Left lobe of liver (tissue), 2 donors: ENCODE data around the gene CDC25A. TPM values are rescaled to one million over a fixed set of nuclear protein-coding genes. Genes with fewer than 3 reads are reported as not detected.

Experiments used
- ATAC-seq: fragments of 200-7000 bp; cut with Tn5 transposase; one replicate; pipeline ENCODE4 v1.9.1; 2020; ENCODE audit warnings: mild to moderate bottlenecking, moderate library complexity
- DNase-seq: peaks from one replicate; pipeline ENCODE4 v3.0.0-alpha.2; 2020; ENCODE audit warnings: low spot score
- total RNA-seq: library from RNA; stranded (reverse); gene quantifications from one replicate; pipeline ENCODE4 v1.2.1, GENCODE V29; 2021
- donor health status: DM: no; HTN: no; CAD: no; lungs with moderate emphysema.
- donor health status: DM: no; HTN: yes; CAD: no.

The CDC25A gene
- total RNA-seq, 1 donor from 2014 or later, result 0.58 TPM

DNA sequence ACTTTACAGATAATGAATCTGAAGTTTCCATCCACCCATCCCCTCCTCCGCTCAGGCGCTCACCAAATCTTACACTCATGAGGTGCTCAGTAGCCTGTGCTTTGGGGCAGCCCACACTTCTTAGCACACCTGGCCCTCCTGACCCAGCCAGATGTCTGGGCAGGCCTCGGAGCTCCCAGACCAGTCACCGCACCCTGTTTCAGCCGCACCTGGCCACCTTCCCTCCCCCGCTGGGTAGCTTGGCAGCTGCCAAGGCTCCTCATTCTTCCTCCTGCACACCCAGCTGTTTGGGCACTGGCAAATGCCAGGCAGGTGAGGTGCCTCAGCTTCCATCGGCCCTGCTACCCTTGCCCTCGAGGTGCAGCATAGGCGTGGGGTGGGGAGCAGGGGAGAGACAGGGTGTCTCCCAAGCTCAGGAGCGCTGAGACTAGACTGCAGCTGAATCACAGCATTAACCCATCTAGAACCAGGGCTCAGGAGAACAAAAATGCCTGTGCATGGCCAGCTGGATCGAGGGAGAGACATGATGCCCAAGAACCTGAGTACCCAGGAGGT lies 45.8 kb downstream of the CDC25A start:
- ATAC-seq (no peak), DNase-seq (no peak)

DNA sequence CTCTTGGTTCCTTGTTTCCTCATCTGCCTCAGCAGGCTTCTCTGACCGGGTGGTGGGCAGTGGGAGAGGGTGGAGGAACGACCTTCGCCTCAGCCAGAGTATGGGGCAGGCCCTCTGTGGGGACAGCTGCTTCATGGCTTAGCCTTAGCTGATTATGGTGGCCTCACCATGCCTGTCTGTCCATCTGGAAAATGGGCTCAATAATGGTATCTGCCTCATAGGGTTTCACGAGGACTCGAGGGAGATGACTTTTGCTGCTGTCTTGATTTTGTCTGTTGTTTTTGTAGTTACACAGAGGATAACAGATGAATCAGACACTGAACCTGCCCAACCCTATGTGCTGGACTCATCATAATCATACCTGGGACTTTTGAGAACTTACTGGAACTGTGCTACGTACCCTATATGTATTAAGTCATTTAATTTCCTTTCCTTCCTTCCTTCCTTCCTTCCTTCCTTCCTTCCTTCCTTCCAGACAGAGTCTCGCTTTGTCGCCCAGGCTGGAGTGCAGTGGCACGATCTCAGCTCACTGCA lies 46.5 kb downstream of the CDC25A start:
- ATAC-seq (no peak), DNase-seq (no peak)

- ATAC-seq (no peak), DNase-seq (no peak)
Measured at GRCh38 chr3:48140936-48141603, 47.1 kb downstream of the CDC25A start.

DNA sequence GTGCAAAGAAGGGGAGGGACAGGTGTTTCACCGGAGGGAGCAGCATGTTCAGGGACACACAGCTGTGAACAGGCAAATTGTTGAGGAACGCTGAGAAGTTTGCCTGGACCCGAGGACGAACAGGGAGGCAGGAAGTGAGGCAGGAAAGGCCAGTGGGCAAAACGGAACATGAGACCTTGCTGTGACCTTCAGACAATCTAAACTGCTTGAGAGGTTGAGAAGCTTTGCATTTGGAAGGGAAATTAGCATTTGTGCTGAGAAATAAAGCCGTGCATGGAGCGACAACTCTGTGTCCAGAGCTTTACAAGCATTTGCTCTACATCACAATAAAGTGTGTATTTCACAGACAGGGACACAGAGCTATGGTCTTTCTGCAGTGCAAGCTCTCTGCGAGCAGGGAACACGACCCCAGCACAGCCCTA lies 47.9 kb downstream of the CDC25A start:
- peak; percentile 27 for ATAC-seq
- DNase-seq, result no peak

DNA sequence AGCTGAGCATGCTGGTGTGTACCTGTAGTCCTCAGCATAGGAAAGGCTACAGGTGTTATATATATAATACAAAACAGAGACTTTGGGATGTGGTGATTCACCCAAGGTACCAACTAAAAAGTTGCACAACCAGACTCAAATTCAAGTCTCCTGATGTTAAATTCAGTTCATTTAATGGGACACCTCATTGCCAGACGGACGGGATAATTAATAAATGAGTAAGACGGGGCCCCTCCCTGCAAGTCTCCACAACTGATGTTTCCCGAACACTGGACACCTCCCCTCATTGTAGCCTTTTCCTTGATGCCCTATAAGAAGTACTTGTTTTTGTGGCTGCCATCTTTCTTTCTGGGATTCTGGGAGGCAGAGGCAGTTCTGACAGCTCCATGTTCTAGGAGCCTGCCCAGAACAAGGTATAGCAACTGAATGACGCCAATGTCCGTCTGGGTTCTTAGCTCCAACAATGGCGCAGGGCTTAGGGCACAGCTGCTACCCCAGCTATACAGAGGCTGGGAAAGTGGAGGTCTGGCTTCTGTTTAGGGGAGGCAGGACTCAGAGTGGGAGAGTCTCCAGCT lies 50.7 kb downstream of the CDC25A start:
- DNase-seq (no peak), ATAC-seq (no peak)

DNA sequence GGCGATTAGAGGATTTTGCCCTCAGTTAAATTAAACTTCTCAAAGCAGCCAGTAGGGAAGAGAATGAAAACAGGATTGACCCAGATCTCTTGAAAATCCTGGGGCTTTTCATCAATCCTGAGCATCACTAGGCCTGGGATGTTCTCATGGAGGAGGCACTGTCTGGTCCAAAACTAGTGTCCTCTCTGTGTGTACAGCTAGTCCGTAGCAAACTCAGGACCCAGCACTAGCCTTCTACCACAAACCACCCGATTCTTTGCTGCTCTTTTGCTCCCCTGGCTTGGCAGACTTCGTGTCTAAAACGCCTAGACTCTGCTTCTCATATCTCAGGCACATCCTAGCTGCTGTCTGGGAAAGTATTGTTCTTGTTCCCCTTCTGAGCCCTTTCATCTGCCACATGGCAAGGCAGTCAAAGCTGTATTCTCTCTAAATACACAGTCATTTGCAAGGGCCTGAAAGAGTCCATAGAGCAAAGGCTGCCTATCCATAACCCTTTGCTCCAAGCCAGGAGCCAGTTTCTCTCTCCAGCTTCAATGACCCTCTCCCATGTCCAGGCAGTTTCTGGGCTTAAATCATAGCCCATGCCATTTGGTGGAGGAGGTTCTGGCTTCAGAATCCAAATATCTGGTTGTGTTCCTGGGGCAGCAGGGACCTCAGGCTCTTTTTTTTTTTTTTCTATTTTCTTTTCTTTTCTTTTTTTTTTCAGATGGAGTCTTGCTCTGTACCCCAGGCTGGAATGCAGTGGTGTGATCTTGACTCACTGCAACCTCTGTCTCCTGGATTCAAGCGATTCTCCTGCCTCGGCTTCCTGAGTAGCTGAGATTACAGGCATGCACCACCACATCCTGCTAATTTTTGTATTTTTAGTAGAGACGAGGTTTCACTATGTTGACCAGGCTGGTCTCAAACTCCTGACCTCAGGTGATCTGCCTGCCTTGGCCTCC lies 52.4 kb downstream of the CDC25A start:
- ATAC-seq, result no peak
- no peak for DNase-seq

GRCh38 chr3:48130321-48130904 lies 57.8 kb downstream of the CDC25A start:
- peak; percentile 79 for ATAC-seq

GRCh38 chr3:48129921-48130320 lies 58.3 kb downstream of the CDC25A start:
- DNase-seq, result no peak
- no peak for ATAC-seq

More at GRCh38 chr3:48130321-48130904, 57.8 kb downstream of the CDC25A start:
- peak; percentile 58 for DNase-seq

DNA sequence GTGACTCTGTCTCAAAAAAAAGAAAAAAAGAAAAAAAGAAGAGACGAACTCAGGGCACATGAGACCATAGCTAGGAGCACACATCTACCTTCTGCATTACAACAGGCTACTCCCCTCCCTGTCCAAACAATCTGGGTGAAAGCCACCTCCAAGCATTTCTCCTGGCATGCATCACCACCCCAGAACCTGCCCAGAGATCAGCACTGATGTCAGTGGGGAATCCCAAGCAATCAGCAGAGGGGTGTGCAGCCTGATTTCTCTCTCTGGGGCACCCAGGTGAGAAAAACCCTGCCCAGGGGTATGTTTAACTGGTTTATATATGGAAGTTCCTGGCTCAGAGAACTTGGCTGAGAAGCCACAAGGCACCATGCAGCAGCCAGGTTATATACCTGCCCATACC lies 59.4 kb downstream of the CDC25A start:
- DNase-seq, result no peak
- no peak for ATAC-seq

GRCh38 chr3:48125886-48126622 lies 62.2 kb downstream of the CDC25A start:
- no peak for ATAC-seq
- DNase-seq, result no peak

DNA sequence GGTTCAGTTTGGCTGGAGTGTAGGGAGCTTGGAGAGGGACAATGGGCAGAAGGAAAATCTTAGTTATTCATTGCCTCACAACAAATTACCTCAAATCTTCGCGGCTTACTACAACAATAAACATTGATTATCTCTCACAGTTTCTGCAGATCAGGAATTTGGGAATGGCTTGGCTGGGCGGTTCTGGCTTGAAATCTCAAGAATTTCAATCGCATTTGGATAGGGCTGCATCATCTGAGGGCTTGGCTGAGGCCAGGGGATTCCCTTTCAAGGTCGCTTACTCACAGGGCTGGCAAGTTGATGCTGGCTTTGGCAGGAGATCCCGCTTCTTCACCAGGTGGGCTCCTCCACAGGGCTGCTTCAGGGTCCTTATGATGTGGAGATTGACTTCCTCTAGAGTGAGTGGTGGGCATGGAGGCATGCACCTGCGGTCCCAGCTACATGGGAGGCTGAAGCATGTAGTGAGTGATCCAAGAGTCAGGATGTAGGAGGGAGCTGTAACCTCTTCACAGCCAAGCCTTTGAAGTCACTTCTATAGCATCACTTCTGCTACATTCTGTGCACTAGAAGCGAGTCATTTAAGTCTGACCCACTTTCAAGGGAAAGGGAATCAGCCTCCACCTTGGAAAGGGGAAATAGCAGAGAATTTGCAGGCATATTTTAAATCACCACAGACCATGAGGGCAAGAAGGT lies 63.1 kb downstream of the CDC25A start:
- DNase-seq (no peak), ATAC-seq (no peak)

DNA sequence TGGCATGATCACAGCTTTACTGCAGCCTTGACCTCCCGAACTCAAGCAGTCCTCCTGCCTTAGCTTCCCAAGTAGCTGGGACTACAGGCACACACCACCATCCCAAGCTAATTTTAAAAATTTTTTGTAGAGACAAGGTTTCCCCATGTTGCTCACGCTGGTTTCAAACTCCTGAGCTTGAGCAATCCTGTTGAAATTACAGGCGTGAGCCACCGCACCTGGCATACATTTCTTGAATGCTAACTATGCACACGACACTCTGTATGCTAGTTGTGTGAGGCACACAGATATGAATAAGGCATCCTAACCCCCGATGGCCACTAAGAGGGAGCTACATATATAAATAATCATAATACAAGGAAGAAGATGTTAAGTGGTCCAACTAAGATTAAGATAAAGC lies 64.9 kb downstream of the CDC25A start:
- ATAC-seq, result no peak

DNA sequence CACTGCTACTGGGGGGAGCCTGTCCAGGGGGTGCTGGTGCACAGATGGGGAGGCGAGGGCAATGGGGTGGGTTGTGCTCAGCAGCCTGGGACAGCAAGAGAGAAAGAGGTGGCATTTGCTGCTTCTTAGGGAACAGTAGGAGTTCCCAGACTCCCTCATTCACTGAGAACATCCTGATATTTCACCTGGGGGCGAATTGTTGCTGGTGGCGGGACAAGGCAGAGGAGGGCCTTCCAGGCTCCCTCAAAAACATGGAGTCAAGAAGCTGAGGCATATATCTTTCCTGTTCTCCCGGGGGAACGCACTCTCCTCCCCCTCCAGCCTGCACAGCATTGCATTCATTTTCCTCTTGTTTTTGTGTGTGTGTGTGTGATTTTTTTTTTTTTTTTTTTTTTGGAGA lies 65.7 kb downstream of the CDC25A start:
- ATAC-seq (no peak), DNase-seq (no peak)

More for the DNA sequence above, 64.9 kb downstream of the CDC25A start:
- no peak for DNase-seq

DNA sequence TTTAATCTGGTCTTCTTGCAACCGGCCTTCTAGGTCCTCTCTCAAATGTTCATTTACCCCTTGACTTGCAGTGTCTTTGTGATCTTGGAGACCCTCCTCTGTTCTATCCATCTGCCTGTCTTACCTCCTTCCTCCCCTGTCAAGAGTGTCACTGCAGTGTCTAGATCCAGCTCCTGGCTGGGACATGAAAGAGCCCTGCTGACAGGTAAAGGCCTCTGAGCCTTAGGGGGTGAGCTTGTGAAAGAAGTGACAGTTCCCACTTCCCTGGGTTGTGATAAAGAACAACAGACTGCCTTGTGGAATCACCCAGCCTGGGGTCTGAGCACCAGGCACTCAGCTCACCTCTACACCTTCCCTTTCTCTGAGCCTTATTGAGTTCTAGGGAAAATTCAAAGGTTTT lies 68.0 kb downstream of the CDC25A start:
- DNase-seq, result no peak
- ATAC-seq, result no peak

- ATAC-seq (peak; percentile 66), DNase-seq (no peak)
Measured at GRCh38 chr3:48119505-48120193, 68.6 kb downstream of the CDC25A start.

DNA sequence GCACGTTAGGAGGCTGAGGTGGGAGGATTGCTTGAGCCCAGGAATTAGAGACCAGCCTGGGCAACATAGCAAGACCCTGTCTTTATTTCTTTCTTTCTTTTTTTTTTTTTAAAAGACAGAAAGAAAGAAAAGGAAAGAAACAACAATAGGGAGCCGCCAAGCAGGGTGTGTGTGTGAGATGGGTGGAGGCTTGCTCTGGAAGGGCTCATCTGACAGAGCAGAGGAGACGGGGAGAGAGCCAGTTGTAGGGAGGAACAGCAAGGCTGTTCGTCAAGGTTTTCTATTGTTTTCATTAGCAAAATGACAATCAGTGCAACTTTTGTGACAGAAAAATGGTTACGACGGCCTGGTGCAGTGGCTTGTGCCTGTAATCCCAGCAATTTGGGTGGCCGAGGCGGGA lies 69.3 kb downstream of the CDC25A start:
- ATAC-seq, result no peak

DNA sequence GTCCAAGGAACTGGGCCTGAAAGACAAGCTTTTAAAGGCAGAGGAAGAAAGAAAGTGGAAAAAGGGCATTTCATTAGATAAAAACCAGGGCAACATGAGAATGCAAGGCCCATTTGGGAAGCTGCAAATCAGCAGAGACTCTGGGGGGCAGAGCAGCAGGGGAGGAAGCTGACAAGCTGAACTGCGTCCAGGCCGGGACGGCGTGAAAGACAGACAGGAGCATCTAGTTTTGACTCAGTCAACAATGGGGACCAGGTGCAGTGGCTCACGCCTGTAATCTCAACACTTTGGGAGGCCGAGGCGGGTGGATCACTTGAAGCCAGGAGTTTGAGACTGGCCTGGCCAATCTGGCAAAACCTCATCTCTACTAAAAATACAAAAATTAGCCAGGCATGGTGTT lies 69.9 kb downstream of the CDC25A start:
- no peak for DNase-seq
- ATAC-seq, result no peak

More for the DNA sequence above, 69.3 kb downstream of the CDC25A start:
- no peak for DNase-seq

DNA sequence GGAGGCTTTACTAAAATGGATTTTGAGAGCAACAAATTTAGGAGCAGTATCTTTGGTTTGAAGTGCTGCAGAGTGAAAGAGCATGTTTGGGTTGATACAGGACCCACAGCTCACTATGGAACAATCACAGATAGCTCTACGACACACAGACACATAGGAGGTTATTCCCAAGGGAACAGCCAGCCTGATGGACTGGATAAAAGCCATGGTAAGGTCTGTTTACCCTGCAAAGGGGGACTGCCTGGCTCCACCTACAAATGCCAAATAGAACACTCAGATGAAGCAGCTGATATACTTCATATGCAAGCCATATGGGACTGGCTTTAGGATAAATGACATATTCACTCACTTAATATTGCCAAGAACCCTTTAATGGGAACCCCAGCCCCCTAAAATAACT lies 75.4 kb downstream of the CDC25A start:
- DNase-seq (no peak), ATAC-seq (no peak)
